Fibroblast of lung (primary cell): ENCODE data around the gene FAM83D.

ENCODE experiments used
- CTCF ChIP-seq, 2 donors: IDR thresholded peaks in 1 of 2; conservative IDR thresholded peaks in 1 of 2; 1 replicate in 1 of 2; 2 replicates in 1 of 2; pipeline ENCODE4 v1.5.1; 2011 to 2012; ENCODE audit warnings: low read length in 2 of 2, control low read depth in 1 of 2, inconsistent platforms in 1 of 2, low read depth in 1 of 2, mild to moderate bottlenecking in 1 of 2
- EZH2 ChIP-seq: IDR thresholded peaks from 2 replicates; pipeline ENCODE4 v1.5.1; 2012; ENCODE audit warnings: low read length, control low read depth, mild to moderate bottlenecking; ENCODE audit errors: missing control alignments

GRCh38 chr20:38883981-38884733 lies 42.1 kb upstream of the FAM83D start:
- TF ChIP-seq CTCF (conservative IDR thresholded peaks at IDR 0.05 in 1 of 2, IDR thresholded peaks at IDR 0.05 in 1 of 2; ENCODE audit: low read depth in 1 of 2, low read length in 2 of 2) = no peak
- no peak for TF ChIP-seq EZH2
